Liver (tissue), 9 donors: ENCODE measurements around the gene DHDDS. TPM values are rescaled to one million over a fixed set of nuclear protein-coding genes. Genes with fewer than 3 reads are reported as not detected.

Experiments used
- DNase-seq: peaks from one replicate; pipeline ENCODE4 v3.0.0-alpha.2; 2017; ENCODE audit warnings: low spot score
- H3K27ac ChIP-seq, 2 donors: one replicate each; pipeline ENCODE4 v1.7.0; 2013; ENCODE audit warnings: inconsistent platforms in 2 of 2, low read length in 2 of 2, control low read depth in 1 of 2, low read depth in 1 of 2, mild to moderate bottlenecking in 1 of 2
- H3K27me3 ChIP-seq, 4 donors: one replicate each; pipeline versions ENCODE4 v1.6.1 to v1.7.0; 2013; ENCODE audit warnings: low read length in 3 of 4, inconsistent platforms in 1 of 4, mild to moderate bottlenecking in 1 of 4, moderate library complexity in 1 of 4; ENCODE audit not compliant: control insufficient read depth in 4 of 4, insufficient read depth in 4 of 4
- H3K36me3 ChIP-seq, 4 donors: one replicate each; pipeline versions ENCODE4 v1.6.1 to v1.7.0; 2013; ENCODE audit warnings: low read length in 3 of 4, mild to moderate bottlenecking in 3 of 4, low read depth in 1 of 4, moderate library complexity in 1 of 4; ENCODE audit not compliant: control insufficient read depth in 4 of 4, insufficient read depth in 3 of 4
- H3K4me1 ChIP-seq, 4 donors: one replicate each; pipeline versions ENCODE4 v1.6.1 to v1.7.0; 2013; ENCODE audit warnings: low read length in 3 of 4, mild to moderate bottlenecking in 3 of 4, moderate library complexity in 1 of 4; ENCODE audit not compliant: control insufficient read depth in 4 of 4, insufficient read depth in 4 of 4
- H3K4me3 ChIP-seq, 3 donors: one replicate each; pipeline versions ENCODE4 v1.6.1 to v1.7.0; 2013; ENCODE audit warnings: low read length in 3 of 3, control low read depth in 1 of 3, low read depth in 1 of 3, mild to moderate bottlenecking in 1 of 3
- H3K9ac ChIP-seq, 2 donors: one replicate each; pipeline ENCODE4 v1.7.0; 2013; ENCODE audit warnings: low read length in 2 of 2, mild to moderate bottlenecking in 2 of 2, moderate library complexity in 2 of 2, control low read depth in 1 of 2, low read depth in 1 of 2
- H3K9me3 ChIP-seq, 4 donors: one replicate each; pipeline versions ENCODE4 v1.6.1 to v1.7.0; 2013; ENCODE audit warnings: low read length in 3 of 4; ENCODE audit not compliant: control insufficient read depth in 4 of 4
- FOXA1 ChIP-seq: IDR thresholded peaks from 2 replicates; pipeline ENCODE4 v1.6.1; 2016; ENCODE audit warnings: antibody characterized with exemption
- FOXA2 ChIP-seq: IDR thresholded peaks from 2 replicates; pipeline ENCODE4 v1.6.1; 2016; ENCODE audit warnings: antibody characterized with exemption
- HNF4A ChIP-seq, 2 donors: conservative IDR thresholded peaks; 2 replicates each; pipeline ENCODE4 v1.6.1; 2016; ENCODE audit warnings: antibody characterized with exemption in 2 of 2, mild to moderate bottlenecking in 2 of 2
- HNF4G ChIP-seq: IDR thresholded peaks from 2 replicates; pipeline ENCODE4 v1.6.1; 2016; ENCODE audit warnings: antibody characterized with exemption
- JUND ChIP-seq, 2 donors: IDR thresholded peaks; 2 replicates each; pipeline ENCODE4 v1.6.1; 2016; ENCODE audit warnings: antibody characterized with exemption in 2 of 2
- SP1 ChIP-seq: IDR thresholded peaks from 2 replicates; pipeline ENCODE4 v1.6.1; 2018; ENCODE audit warnings: antibody characterized with exemption, mild to moderate bottlenecking
- TAF1 ChIP-seq: conservative IDR thresholded peaks from 2 replicates; pipeline ENCODE4 v1.6.1; 2016; ENCODE audit warnings: antibody characterized with exemption, mild to moderate bottlenecking
- WGBS: extraction: QIAGEN DNeasy Blood & Tissue Kit; methylation state at CpG from one replicate; pipeline ENCODE4 v1.1.7; 2013; 5-methylcytosine and 5-hydroxymethylcytosine counted together
- polyA plus RNA-seq, 2 donors: library from polyadenylated mRNA; stranded (reverse) in 1 of 2; unstranded in 1 of 2; fragments of 200-250 nt in 1 of 2; fragments of >200 nt in 1 of 2; fragmentation: Nextera tagmentation in 1 of 2; extraction: Ambion mirVana in 1 of 2; gene quantifications; one replicate each; pipeline versions ENCODE4 v1.2.1 to v1.2.3, GENCODE V29; 2013 to 2015
- total RNA-seq, 2 donors: library from RNA; depleted of rRNA; stranded (reverse); fragments of >200 nt; gene quantifications; one replicate each; pipeline ENCODE4 v1.2.3, GENCODE V29; 2014
- TF ChIP-seq, protein P1 (sequence below): IDR thresholded peaks from 2 replicates; pipeline ENCODE4 v1.6.1; 2016; ENCODE audit warnings: antibody characterized with exemption
- TF ChIP-seq, protein P2 (sequence below): IDR thresholded peaks from 2 replicates; pipeline ENCODE4 v1.6.1; 2016; ENCODE audit warnings: antibody characterized with exemption
- TF ChIP-seq, protein P3 (sequence below): IDR thresholded peaks from 2 replicates; pipeline ENCODE4 v1.6.1; 2016; ENCODE audit warnings: antibody characterized with exemption, mild to moderate bottlenecking
- TF ChIP-seq, protein P4 (sequence below): fragments of 150-350 bp; IDR thresholded peaks from 2 replicates; pipeline ENCODE4 v1.5.1; 2017; ENCODE audit warnings: improper control_type of control experiment, low read depth, low read length; ENCODE audit not compliant: missing input control
- donor health status: healthy.
- donor health status: healthy.
- donor health status: healthy.
- donor health status: healthy.
- donor health status: healthy.

The DHDDS gene
- total and polyA plus RNA-seq, 4 donors, result 10.6 to 21.7 (median 16.6) TPM

DNA sequence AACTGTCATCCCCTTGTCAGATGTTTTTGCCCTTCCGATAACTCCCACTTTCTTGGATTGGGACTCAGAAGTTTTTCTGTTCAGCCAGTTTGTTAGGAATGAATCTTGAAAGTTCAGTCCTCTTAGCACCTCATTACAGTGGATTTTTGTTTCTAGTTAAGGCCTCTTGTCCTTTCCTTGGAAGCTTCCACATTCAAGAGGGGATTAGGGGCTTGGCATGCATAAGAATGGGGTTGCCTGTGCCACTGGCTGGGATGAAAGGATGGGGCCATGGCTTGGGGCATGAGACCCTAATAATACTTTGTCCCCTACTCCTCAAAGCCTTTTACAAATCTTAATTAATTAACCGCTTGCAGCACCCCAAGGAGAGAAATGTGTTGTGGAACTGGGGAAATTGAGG is 2.4 kb upstream of the DHDDS start:
- Histone ChIP-seq H3K4me1 (peaks cover 2 to 17% (median 13%) of the 10 kb centered on the region in 4 donors), H3K4me3 (no peak overlapping the region), H3K36me3 (peaks cover 0 to 3% (median under 1%) of the 10 kb centered on the region in 4 donors), H3K27me3 (no peaks in the 10 kb centered on the region), H3K27ac (no peak overlapping the region), H3K9me3 (no peaks in the 10 kb centered on the region), H3K9ac (no peak overlapping the region)
- DNase-seq, result no peak
- 91% methylated on average over 2 of the region's 2 CpGs for WGBS
- TF ChIP-seq TAF1 (no peak), HNF4A (conservative IDR thresholded peaks at IDR 0.05) (no peak), HNF4G (no peak), FOXA1 (no peak), JUND (IDR thresholded peaks at IDR 0.05) (no peak), FOXA2 (no peak), SP1 (no peak)
- TF ChIP-seq, protein P1, sequence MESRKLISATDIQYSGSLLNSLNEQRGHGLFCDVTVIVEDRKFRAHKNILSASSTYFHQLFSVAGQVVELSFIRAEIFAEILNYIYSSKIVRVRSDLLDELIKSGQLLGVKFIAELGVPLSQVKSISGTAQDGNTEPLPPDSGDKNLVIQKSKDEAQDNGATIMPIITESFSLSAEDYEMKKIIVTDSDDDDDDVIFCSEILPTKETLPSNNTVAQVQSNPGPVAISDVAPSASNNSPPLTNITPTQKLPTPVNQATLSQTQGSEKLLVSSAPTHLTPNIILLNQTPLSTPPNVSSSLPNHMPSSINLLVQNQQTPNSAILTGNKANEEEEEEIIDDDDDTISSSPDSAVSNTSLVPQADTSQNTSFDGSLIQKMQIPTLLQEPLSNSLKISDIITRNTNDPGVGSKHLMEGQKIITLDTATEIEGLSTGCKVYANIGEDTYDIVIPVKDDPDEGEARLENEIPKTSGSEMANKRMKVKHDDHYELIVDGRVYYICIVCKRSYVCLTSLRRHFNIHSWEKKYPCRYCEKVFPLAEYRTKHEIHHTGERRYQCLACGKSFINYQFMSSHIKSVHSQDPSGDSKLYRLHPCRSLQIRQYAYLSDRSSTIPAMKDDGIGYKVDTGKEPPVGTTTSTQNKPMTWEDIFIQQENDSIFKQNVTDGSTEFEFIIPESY, result no peak
- TF ChIP-seq, protein P2, sequence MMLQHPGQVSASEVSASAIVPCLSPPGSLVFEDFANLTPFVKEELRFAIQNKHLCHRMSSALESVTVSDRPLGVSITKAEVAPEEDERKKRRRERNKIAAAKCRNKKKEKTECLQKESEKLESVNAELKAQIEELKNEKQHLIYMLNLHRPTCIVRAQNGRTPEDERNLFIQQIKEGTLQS, result no peak
- TF ChIP-seq, protein P3, sequence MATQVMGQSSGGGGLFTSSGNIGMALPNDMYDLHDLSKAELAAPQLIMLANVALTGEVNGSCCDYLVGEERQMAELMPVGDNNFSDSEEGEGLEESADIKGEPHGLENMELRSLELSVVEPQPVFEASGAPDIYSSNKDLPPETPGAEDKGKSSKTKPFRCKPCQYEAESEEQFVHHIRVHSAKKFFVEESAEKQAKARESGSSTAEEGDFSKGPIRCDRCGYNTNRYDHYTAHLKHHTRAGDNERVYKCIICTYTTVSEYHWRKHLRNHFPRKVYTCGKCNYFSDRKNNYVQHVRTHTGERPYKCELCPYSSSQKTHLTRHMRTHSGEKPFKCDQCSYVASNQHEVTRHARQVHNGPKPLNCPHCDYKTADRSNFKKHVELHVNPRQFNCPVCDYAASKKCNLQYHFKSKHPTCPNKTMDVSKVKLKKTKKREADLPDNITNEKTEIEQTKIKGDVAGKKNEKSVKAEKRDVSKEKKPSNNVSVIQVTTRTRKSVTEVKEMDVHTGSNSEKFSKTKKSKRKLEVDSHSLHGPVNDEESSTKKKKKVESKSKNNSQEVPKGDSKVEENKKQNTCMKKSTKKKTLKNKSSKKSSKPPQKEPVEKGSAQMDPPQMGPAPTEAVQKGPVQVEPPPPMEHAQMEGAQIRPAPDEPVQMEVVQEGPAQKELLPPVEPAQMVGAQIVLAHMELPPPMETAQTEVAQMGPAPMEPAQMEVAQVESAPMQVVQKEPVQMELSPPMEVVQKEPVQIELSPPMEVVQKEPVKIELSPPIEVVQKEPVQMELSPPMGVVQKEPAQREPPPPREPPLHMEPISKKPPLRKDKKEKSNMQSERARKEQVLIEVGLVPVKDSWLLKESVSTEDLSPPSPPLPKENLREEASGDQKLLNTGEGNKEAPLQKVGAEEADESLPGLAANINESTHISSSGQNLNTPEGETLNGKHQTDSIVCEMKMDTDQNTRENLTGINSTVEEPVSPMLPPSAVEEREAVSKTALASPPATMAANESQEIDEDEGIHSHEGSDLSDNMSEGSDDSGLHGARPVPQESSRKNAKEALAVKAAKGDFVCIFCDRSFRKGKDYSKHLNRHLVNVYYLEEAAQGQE, result no peak
- TF ChIP-seq, protein P4, sequence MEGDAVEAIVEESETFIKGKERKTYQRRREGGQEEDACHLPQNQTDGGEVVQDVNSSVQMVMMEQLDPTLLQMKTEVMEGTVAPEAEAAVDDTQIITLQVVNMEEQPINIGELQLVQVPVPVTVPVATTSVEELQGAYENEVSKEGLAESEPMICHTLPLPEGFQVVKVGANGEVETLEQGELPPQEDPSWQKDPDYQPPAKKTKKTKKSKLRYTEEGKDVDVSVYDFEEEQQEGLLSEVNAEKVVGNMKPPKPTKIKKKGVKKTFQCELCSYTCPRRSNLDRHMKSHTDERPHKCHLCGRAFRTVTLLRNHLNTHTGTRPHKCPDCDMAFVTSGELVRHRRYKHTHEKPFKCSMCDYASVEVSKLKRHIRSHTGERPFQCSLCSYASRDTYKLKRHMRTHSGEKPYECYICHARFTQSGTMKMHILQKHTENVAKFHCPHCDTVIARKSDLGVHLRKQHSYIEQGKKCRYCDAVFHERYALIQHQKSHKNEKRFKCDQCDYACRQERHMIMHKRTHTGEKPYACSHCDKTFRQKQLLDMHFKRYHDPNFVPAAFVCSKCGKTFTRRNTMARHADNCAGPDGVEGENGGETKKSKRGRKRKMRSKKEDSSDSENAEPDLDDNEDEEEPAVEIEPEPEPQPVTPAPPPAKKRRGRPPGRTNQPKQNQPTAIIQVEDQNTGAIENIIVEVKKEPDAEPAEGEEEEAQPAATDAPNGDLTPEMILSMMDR, result no peak

DNA sequence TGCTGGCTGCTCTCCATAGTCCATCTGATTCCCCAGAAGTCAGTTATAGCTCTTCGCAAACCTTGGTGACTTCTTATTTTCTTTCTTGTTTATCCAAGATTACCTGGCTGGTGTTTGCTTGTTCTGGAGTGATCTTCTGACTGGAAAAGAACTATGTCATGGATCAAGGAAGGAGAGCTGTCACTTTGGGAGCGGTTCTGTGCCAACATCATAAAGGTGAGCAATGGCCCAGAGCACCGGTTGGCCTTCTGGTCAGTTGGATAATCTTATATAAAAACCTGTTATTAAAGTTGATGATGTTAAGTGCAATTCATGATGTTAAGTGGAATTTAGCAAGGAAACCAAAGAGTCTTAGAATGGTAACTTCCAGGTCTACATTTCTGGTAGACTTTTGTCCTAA is 672 bp downstream of the DHDDS start:
- peaks cover 2 to 17% (median 13%) of the 10 kb centered on the region in 4 donors for H3K4me1 ChIP-seq
- H3K27me3 ChIP-seq, result no peaks in the 10 kb centered on the region
- H3K9ac ChIP-seq, result peak overlapping the region; percentile 45 to 70
- no peak for TF ChIP-seq FOXA2
- H3K27ac ChIP-seq, result peak overlapping the region in 1 of 2 donors; percentile 24
- 50% methylated on average over 3 of the region's 3 CpGs for WGBS
- no peak for DNase-seq
- H3K9me3 ChIP-seq, result no peaks in the 10 kb centered on the region
- peak overlapping the region; percentile 55 to 100 (median 85) for H3K4me3 ChIP-seq
- peaks cover 2 to 11% (median 5%) of the 10 kb centered on the region in 4 donors for H3K36me3 ChIP-seq
